K562 (cell line): ENCODE measurements around the gene PPP1R37. TPM values are rescaled to one million over a fixed set of nuclear protein-coding genes. Genes with fewer than 3 reads are reported as not detected.

Experiments used
- EGR1 ChIP-seq: fragments of 450-650 bp; conservative IDR thresholded peaks from 2 replicates; pipeline ENCODE4 v1.6.1; 2017; ENCODE audit warnings: mild to moderate bottlenecking
- FOS ChIP-seq: IDR thresholded peaks from 3 replicates; pipeline ENCODE4 v1.6.1; 2011; ENCODE audit not compliant: insufficient read length; ENCODE audit errors: extremely low read depth
- FOXA1 ChIP-seq: fragments of 450-650 bp; IDR thresholded peaks from 2 replicates; pipeline ENCODE4 v1.6.1; 2016; ENCODE audit warnings: mild to moderate bottlenecking, borderline replicate concordance
- MCM2 ChIP-seq: fragments of 450-650 bp; IDR thresholded peaks from 2 replicates; pipeline ENCODE4 v1.6.1; 2017; ENCODE audit warnings: low read depth, mild to moderate bottlenecking
- RAD21 ChIP-seq, 2 experiments: fragments of 250-450 bp in 1 of 2; fragments of 450-650 bp in 1 of 2; sonication (Bioruptor Pico) in 1 of 2; formaldehyde crosslinking in 1 of 2; IDR thresholded peaks in 1 of 2; conservative IDR thresholded peaks in 1 of 2; 2 replicates each; pipeline versions ENCODE4 v1.4.0 to v1.8.0; 2020 to 2022; ENCODE audit warnings: mild to moderate bottlenecking in 2 of 2, moderate library complexity in 1 of 2
- RNF2 ChIP-seq: sonication (generic); IDR thresholded peaks from 2 replicates; pipeline ENCODE4 v1.6.1; 2016
- SMAD1 ChIP-seq: fragments of 150-350 bp; IDR thresholded peaks from 2 replicates; pipeline ENCODE4 v1.6.1; 2014; ENCODE audit warnings: low read length, low read depth; ENCODE audit not compliant: partially characterized antibody
- SPI1 ChIP-seq: IDR thresholded peaks from 2 replicates; pipeline ENCODE4 v1.6.1; 2011; ENCODE audit warnings: low read depth, low read length, control low read depth, borderline replicate concordance
- TFAM ChIP-seq: fragments of 250-450 bp; sonication (Bioruptor Pico); conservative IDR thresholded peaks from 2 replicates; pipeline ENCODE4 v1.5.0; 2021; ENCODE audit warnings: mild to moderate bottlenecking, moderate library complexity
- TRIM28 ChIP-seq: fragments of 450-650 bp; IDR thresholded peaks from 2 replicates; pipeline ENCODE4 v1.6.1; 2017
- ZBTB1 ChIP-seq: sonication (generic); formaldehyde crosslinking; IDR thresholded peaks from 2 replicates; pipeline ENCODE4 v1.8.1; 2023; ENCODE audit warnings: missing genetic modification reagents, low read depth, mild to moderate bottlenecking, borderline replicate concordance
- ZNF354B ChIP-seq: fragments of 250-450 bp; sonication (Bioruptor Pico); IDR thresholded peaks from 2 replicates; pipeline ENCODE4 v1.4.0; 2020
- ZNF75A ChIP-seq: fragments of 450-650 bp; formaldehyde crosslinking; IDR thresholded peaks from 2 replicates; pipeline ENCODE4 v1.4.0; 2020; ENCODE audit warnings: mild to moderate bottlenecking
- ZNF778 ChIP-seq: fragments of 450-650 bp; formaldehyde crosslinking; IDR thresholded peaks from 2 replicates; pipeline ENCODE4 v1.4.0; 2020; ENCODE audit warnings: mild to moderate bottlenecking, moderate library complexity
- polyA plus RNA-seq, 8 experiments: library from polyadenylated mRNA; depleted of rRNA in 4 of 8; stranded (reverse) in 5 of 8; unstranded in 3 of 8; fragments of >200 nt; fragmentation: Nextera tagmentation in 2 of 8; fragmentation: Illumina TruSeq in 1 of 8; extraction: Ambion mirVana in 2 of 8; extraction: Trizol in 1 of 8; gene quantifications; 2 replicates each; pipeline versions ENCODE4 v1.2.1 to v1.2.3, GENCODE V29; 2011 to 2014; ENCODE audit warnings: inconsistent platforms in 1 of 8, missing spikeins in 1 of 8
- total RNA-seq, 7 experiments: library from RNA; depleted of rRNA in 6 of 7; stranded (reverse); fragments of >200 nt in 6 of 7; fragmentation: Illumina TruSeq in 2 of 7; extraction: Trizol in 2 of 7; gene quantifications; 2 replicates each; pipeline versions ENCODE4 v1.2.1 to v1.2.3, GENCODE V29; 2011 to 2021; ENCODE audit warnings: low replicate concordance in 1 of 7
- TF ChIP-seq, protein P1 (sequence below): fragments of 450-650 bp; IDR thresholded peaks from 2 replicates; pipeline ENCODE4 v1.7.1; 2018; ENCODE audit warnings: mild to moderate bottlenecking, low read depth; ENCODE audit not compliant: partially characterized antibody
- TF ChIP-seq, protein P2 (sequence below): fragments of 450-650 bp; IDR thresholded peaks from 2 replicates; pipeline ENCODE4 v1.6.1; 2016; ENCODE audit warnings: antibody characterized with exemption
- TF ChIP-seq, protein P3 (sequence below): fragments of 150-350 bp; IDR thresholded peaks from 2 replicates; pipeline ENCODE4 v1.6.1; 2014; ENCODE audit warnings: low read depth, mild to moderate bottlenecking, low read length, borderline replicate concordance
- TF ChIP-seq, protein P4 (sequence below), 2 experiments: fragments of 450-650 bp; IDR thresholded peaks; 2 replicates each; pipeline ENCODE4 v1.6.1; 2018; ENCODE audit warnings: mild to moderate bottlenecking in 2 of 2, low read depth in 1 of 2; ENCODE audit not compliant: partially characterized antibody in 2 of 2

Gene PPP1R37
- total and polyA plus RNA-seq, 9 of the 15 experiments (the other 6 are each of a cell fraction or from before 2014, with no cell fraction given), result 0.04 to 20.3 (median 7.3) TPM

DNA sequence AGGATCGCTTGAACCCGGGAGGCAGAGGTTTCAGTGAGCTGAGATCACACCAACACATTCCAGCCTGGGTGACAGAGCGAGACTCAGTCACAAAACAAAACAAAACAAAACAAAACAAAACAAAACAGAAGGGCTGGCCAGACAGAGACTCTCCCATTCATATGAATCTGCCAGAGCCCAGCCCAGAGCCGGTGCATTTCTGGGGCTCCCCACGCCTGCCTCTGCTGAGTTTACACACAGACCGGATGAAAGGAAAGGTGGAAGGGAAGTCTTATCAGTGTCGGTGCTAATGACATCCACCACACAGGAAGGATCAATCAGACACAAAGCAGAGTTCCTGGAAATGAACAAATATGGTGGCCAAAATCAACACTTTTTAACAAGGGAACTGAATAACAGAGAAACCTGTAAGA, 78.2 kb downstream of the PPP1R37 start (continued):
- TF ChIP-seq, protein P1, sequence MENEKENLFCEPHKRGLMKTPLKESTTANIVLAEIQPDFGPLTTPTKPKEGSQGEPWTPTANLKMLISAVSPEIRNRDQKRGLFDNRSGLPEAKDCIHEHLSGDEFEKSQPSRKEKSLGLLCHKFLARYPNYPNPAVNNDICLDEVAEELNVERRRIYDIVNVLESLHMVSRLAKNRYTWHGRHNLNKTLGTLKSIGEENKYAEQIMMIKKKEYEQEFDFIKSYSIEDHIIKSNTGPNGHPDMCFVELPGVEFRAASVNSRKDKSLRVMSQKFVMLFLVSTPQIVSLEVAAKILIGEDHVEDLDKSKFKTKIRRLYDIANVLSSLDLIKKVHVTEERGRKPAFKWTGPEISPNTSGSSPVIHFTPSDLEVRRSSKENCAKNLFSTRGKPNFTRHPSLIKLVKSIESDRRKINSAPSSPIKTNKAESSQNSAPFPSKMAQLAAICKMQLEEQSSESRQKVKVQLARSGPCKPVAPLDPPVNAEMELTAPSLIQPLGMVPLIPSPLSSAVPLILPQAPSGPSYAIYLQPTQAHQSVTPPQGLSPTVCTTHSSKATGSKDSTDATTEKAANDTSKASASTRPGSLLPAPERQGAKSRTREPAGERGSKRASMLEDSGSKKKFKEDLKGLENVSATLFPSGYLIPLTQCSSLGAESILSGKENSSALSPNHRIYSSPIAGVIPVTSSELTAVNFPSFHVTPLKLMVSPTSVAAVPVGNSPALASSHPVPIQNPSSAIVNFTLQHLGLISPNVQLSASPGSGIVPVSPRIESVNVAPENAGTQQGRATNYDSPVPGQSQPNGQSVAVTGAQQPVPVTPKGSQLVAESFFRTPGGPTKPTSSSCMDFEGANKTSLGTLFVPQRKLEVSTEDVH, result no peak
- no peak for TF ChIP-seq SMAD1
- TF ChIP-seq TRIM28, result 0 out of 2 replicates have a peak, but pooled peaks have one; percentile 28
- TF ChIP-seq TFAM (CRISPR knock-in tag), result no peak
- peak; percentile 64; the same call in 1 of the 2 replicates for TF ChIP-seq RNF2
- TF ChIP-seq FOXA1, result no peak
- no peak for TF ChIP-seq EGR1
- TF ChIP-seq MCM2, result no peak
- TF ChIP-seq ZNF354B, result no peak
- no peak for TF ChIP-seq ZNF778 (CRISPR knock-in tag)
- TF ChIP-seq SPI1, result no peak
- TF ChIP-seq, protein P2, sequence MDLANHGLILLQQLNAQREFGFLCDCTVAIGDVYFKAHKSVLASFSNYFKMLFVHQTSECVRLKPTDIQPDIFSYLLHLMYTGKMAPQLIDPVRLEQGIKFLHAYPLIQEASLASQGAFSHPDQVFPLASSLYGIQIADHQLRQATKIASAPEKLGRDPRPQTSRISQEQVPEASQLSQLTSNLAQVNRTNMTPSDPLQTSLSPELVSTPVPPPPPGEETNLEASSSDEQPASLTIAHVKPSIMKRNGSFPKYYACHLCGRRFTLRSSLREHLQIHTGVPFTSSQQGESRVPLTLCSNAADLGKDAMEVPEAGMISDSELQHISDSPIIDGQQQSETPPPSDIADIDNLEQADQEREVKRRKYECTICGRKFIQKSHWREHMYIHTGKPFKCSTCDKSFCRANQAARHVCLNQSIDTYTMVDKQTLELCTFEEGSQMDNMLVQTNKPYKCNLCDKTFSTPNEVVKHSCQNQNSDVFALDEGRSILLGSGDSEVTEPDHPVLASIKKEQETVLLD, result peak; percentile 50; the same call in 1 of the 2 replicates
- no peak for TF ChIP-seq ZBTB1 (CRISPR knock-in tag)
- no peak for TF ChIP-seq RAD21 (CRISPR knock-in tag; conservative IDR thresholded peaks at IDR 0.05 in 1 of 2, IDR thresholded peaks at IDR 0.05 in 1 of 2)
- TF ChIP-seq ZNF75A, result no peak
- TF ChIP-seq, protein P3, sequence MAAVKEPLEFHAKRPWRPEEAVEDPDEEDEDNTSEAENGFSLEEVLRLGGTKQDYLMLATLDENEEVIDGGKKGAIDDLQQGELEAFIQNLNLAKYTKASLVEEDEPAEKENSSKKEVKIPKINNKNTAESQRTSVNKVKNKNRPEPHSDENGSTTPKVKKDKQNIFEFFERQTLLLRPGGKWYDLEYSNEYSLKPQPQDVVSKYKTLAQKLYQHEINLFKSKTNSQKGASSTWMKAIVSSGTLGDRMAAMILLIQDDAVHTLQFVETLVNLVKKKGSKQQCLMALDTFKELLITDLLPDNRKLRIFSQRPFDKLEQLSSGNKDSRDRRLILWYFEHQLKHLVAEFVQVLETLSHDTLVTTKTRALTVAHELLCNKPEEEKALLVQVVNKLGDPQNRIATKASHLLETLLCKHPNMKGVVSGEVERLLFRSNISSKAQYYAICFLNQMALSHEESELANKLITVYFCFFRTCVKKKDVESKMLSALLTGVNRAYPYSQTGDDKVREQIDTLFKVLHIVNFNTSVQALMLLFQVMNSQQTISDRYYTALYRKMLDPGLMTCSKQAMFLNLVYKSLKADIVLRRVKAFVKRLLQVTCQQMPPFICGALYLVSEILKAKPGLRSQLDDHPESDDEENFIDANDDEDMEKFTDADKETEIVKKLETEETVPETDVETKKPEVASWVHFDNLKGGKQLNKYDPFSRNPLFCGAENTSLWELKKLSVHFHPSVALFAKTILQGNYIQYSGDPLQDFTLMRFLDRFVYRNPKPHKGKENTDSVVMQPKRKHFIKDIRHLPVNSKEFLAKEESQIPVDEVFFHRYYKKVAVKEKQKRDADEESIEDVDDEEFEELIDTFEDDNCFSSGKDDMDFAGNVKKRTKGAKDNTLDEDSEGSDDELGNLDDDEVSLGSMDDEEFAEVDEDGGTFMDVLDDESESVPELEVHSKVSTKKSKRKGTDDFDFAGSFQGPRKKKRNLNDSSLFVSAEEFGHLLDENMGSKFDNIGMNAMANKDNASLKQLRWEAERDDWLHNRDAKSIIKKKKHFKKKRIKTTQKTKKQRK, result no peak
- TF ChIP-seq FOS, result no peak
- TF ChIP-seq, protein P4, sequence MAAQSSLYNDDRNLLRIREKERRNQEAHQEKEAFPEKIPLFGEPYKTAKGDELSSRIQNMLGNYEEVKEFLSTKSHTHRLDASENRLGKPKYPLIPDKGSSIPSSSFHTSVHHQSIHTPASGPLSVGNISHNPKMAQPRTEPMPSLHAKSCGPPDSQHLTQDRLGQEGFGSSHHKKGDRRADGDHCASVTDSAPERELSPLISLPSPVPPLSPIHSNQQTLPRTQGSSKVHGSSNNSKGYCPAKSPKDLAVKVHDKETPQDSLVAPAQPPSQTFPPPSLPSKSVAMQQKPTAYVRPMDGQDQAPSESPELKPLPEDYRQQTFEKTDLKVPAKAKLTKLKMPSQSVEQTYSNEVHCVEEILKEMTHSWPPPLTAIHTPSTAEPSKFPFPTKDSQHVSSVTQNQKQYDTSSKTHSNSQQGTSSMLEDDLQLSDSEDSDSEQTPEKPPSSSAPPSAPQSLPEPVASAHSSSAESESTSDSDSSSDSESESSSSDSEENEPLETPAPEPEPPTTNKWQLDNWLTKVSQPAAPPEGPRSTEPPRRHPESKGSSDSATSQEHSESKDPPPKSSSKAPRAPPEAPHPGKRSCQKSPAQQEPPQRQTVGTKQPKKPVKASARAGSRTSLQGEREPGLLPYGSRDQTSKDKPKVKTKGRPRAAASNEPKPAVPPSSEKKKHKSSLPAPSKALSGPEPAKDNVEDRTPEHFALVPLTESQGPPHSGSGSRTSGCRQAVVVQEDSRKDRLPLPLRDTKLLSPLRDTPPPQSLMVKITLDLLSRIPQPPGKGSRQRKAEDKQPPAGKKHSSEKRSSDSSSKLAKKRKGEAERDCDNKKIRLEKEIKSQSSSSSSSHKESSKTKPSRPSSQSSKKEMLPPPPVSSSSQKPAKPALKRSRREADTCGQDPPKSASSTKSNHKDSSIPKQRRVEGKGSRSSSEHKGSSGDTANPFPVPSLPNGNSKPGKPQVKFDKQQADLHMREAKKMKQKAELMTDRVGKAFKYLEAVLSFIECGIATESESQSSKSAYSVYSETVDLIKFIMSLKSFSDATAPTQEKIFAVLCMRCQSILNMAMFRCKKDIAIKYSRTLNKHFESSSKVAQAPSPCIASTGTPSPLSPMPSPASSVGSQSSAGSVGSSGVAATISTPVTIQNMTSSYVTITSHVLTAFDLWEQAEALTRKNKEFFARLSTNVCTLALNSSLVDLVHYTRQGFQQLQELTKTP (IDR thresholded peaks at IDR 0.05; ENCODE audit: low read depth in 1 of 2, partially characterized antibody in 2 of 2), result no peak
